NCI-H2171 treated with DMSO at 0.1 percent for 48 hours (cell line): ENCODE results near the gene ARHGAP9.
"Not testable (repeated sequence)": the region's sequence is repeated elsewhere in the genome, so short reads cannot be mapped to it uniquely, and the experiment has no call there.

Experiments
- DNase-seq: peaks from one replicate; lab custom pipeline; 2025; lab: John Stamatoyannopoulos, UW

The ARHGAP9 gene

GRCh38 chr12:57434517-57435223 is 45.0 kb downstream of the ARHGAP9 start, which contains the start of gene INHBC:
Gene INHBC, plus strand, starts transcription at chr12:57434784. Its CDS starts 103 bp downstream, at chr12:57434887.
- no peak for DNase-seq

DNA sequence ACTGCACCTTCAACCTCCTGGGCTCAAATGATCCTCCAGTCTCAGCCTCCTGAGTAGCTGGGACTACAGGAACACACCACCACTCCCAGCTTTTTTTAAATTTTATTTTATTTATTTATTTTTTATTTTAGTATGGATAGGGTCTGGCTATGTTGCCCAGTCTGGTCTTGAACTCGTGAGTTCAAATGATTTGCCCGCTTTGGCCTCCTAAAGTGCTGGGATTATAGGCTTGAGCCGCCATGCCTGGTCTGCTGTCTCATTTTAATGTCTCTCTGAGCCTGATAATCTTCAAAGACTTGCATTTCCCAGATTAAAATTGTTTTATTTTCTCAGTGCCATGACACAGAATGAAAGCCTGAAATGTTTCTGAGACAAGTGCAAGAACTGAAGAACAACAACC is 46.3 kb downstream of the ARHGAP9 start:
- no peak for DNase-seq

DNA sequence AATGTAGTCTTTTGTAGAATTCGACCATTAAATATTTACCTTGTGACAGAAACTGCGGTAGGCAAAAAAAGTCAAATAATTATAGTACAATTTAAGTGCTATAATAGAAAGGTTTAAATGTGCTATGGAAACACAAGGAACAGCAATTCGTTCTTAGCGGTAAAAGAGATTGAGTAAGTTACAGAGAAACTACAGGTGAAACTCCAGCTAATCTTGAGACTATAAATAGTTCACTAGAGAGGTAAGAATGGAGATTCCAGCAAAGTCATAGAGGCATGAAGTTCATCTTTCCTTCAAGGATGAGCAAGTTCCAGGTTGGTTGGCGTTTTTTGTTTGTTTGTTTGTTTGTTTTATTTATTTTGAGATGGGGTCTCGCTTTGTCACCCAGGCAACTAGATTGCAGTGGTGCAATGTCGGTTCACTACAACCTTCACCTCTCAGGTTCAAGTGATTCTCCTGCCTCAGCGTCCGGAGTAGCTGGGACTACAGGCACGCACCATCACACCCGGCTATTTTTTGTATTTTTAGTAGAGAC is 47.9 kb downstream of the ARHGAP9 start:
- DNase-seq = no peak

GRCh38 chr12:57430931-57431566 is 48.6 kb downstream of the ARHGAP9 start, which contains the start of gene R3HDM2:
Gene R3HDM2, minus strand, starts transcription at chr12:57431043. Its CDS starts 120,615 bp downstream, at chr12:57310428.
- DNase-seq = peak; percentile 96

GRCh38 chr12:57430112-57430930 is 49.3 kb downstream of the ARHGAP9 start:
- peak; percentile 40 for DNase-seq

- DNase-seq = peak; percentile 40
Observed at GRCh38 chr12:57429473-57430111, 50.1 kb downstream of the ARHGAP9 start.

GRCh38 chr12:57428965-57429364 is 50.7 kb downstream of the ARHGAP9 start:
- no peak for DNase-seq

DNA sequence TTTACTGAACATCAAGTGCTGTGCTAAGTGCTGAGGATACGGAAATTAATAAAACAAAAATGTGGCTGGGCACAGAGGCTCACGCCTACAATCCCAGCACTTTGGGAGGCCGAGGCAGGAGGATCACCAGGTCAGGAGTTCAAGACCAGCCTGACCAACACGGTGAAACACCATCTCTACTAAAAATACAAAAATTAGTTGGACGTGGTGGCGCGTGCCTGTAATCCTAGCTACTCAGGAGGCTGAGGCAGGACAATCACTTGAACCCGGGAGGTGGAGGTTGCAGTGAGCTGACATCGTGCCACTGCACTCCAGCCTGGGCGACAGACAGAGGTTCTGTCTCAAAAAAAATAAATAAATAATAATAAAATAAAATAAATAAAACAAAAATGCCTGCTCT is 52.7 kb downstream of the ARHGAP9 start:
- not testable (repeated sequence) for DNase-seq
